A673 (cell line): ENCODE measurements around the gene RFTN1. TPM values are rescaled to one million over a fixed set of nuclear protein-coding genes. Genes with fewer than 3 reads are reported as not detected.

Source experiments
- BruUV-seq: library from RNA; stranded (reverse); fragments of 400-500 nt; replicated peaks from 2 replicates; lab custom pipeline; 2021; lab: Mats Ljungman, UMichigan
- CTCF ChIA-PET: fragments of 300-600 bp; sonication (Branson Sonifier 250); formaldehyde crosslinking; loops from one replicate; lab custom pipeline; 2022; ENCODE audit warnings: antibody characterized with exemption; lab: Charles Lee
- POLR2A ChIA-PET: fragments of 300-600 bp; sonication (Branson Sonifier 250); formaldehyde crosslinking; loops from one replicate; lab custom pipeline; 2022; ENCODE audit warnings: antibody characterized with exemption; ENCODE audit not compliant: low non-redundant PET; lab: Charles Lee
- DNase-seq: peaks from one replicate; pipeline ENCODE4 v3.0.0-alpha.2; 2015; ENCODE audit warnings: low spot score
- H3K27ac ChIP-seq: fragments of 200-600 bp; sonication (generic); 2 replicates; pipeline ENCODE4 v1.5.1; 2016; ENCODE audit warnings: mixed run types, low read depth, mild to moderate bottlenecking, mixed read lengths, antibody characterized with exemption, low read length; ENCODE audit not compliant: poor library complexity, severe bottlenecking
- H3K27me3 ChIP-seq: fragments of 200-600 bp; sonication (generic); replicated peaks from 2 replicates; pipeline ENCODE4 v1.6.1; 2017; ENCODE audit warnings: mixed run types, low read depth, mild to moderate bottlenecking, mixed read lengths, antibody characterized with exemption, low read length; ENCODE audit not compliant: insufficient read depth, poor library complexity
- H3K36me3 ChIP-seq: fragments of 200-600 bp; sonication (generic); 2 replicates; pipeline ENCODE4 v1.6.1; 2016; ENCODE audit warnings: mixed run types, mild to moderate bottlenecking, mixed read lengths, antibody characterized with exemption, low read length; ENCODE audit not compliant: insufficient read depth, poor library complexity, severe bottlenecking
- H3K4me1 ChIP-seq: fragments of 200-600 bp; sonication (generic); 2 replicates; pipeline ENCODE4 v1.6.1; 2017; ENCODE audit warnings: mixed run types, mild to moderate bottlenecking, mixed read lengths, antibody characterized with exemption, low read length; ENCODE audit not compliant: insufficient read depth, poor library complexity, severe bottlenecking
- H3K4me3 ChIP-seq: fragments of 200-600 bp; sonication (generic); 2 replicates; pipeline ENCODE4 v1.5.1; 2016; ENCODE audit warnings: low read depth, mixed run types, mild to moderate bottlenecking, mixed read lengths, low read length; ENCODE audit not compliant: poor library complexity, severe bottlenecking
- H3K9me3 ChIP-seq: fragments of 200-600 bp; sonication (generic); 2 replicates; pipeline ENCODE4 v1.6.1; 2016; ENCODE audit warnings: mixed run types, low read depth, mild to moderate bottlenecking, mixed read lengths, antibody characterized with exemption, low read length; ENCODE audit not compliant: poor library complexity, severe bottlenecking
- EZH2 ChIP-seq: fragments of 200-600 bp; sonication (generic); IDR thresholded peaks from 2 replicates; pipeline ENCODE4 v1.6.1; 2017; ENCODE audit warnings: borderline replicate concordance, low read depth, mild to moderate bottlenecking, mixed read lengths, antibody characterized with exemption, low read length; ENCODE audit not compliant: poor library complexity, severe bottlenecking
- intact Hi-C: fragments of 100-400 bp; cut with micrococcal nuclease; formaldehyde crosslinking; loops from one replicate; pipeline ENCODE4 v1.10.0; 2022; ENCODE audit not compliant: unreplicated experiment
- total RNA-seq: library from RNA; stranded (reverse); gene quantifications from 2 replicates; pipeline ENCODE4 v1.2.3, GENCODE V29; 2021
- TF ChIP-seq, protein P1 (sequence below): fragments of 300-800, 200-600 bp; sonication (generic); conservative IDR thresholded peaks from 2 replicates; pipeline ENCODE4 v1.5.1; 2017; ENCODE audit warnings: low read depth, mild to moderate bottlenecking, antibody characterized with exemption, low read length, moderate library complexity, mixed read lengths

Gene RFTN1
- total RNA-seq, 1 experiment from 2014 or later, result 0.60 TPM

DNA sequence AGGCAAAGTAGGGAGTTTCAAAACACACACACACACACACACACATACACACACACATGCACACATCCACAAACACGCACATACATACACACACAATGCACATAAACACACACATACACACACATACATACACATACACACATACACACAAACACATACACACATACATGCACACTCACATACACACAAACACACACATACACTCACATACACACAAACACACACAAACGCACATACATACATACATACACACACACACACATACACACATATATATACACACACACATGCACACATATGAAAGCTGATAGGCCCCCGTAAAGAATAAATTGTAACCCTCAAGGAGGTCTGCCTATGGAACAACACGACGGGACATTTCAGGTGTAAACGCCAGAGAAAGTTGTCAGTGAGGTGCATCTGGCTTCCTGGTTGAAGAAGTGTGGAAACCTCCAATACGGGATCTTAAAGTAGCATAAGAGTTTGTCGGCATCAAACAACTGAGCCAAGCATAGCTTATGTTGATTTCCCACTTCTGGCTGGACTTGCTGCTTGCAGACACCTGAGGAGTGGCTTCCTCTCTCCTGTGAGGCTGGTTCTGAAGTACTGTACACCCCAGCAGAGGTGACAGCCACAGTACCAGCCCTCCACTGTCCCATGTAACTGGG, 5.8 kb downstream of the RFTN1 start:
- peaks cover 22% of the 10 kb centered on the region for H3K27me3 ChIP-seq
- H3K36me3 ChIP-seq, result no peaks in the 10 kb centered on the region
- TF ChIP-seq, protein P1, sequence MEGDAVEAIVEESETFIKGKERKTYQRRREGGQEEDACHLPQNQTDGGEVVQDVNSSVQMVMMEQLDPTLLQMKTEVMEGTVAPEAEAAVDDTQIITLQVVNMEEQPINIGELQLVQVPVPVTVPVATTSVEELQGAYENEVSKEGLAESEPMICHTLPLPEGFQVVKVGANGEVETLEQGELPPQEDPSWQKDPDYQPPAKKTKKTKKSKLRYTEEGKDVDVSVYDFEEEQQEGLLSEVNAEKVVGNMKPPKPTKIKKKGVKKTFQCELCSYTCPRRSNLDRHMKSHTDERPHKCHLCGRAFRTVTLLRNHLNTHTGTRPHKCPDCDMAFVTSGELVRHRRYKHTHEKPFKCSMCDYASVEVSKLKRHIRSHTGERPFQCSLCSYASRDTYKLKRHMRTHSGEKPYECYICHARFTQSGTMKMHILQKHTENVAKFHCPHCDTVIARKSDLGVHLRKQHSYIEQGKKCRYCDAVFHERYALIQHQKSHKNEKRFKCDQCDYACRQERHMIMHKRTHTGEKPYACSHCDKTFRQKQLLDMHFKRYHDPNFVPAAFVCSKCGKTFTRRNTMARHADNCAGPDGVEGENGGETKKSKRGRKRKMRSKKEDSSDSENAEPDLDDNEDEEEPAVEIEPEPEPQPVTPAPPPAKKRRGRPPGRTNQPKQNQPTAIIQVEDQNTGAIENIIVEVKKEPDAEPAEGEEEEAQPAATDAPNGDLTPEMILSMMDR, result no peak
- no peak for TF ChIP-seq EZH2
- DNase-seq, result no peak
- H3K27ac ChIP-seq, result no peak overlapping the region
- ChIA-PET CTCF (no interaction called here), POLR2A (no interaction called here)
- intact Hi-C loops, result no loop called here
- no peaks in the 10 kb centered on the region for H3K4me1 ChIP-seq
- H3K4me3 ChIP-seq, result no peak overlapping the region
- BruUV-seq, result no TSS peak
- no peaks in the 10 kb centered on the region for H3K9me3 ChIP-seq

DNA sequence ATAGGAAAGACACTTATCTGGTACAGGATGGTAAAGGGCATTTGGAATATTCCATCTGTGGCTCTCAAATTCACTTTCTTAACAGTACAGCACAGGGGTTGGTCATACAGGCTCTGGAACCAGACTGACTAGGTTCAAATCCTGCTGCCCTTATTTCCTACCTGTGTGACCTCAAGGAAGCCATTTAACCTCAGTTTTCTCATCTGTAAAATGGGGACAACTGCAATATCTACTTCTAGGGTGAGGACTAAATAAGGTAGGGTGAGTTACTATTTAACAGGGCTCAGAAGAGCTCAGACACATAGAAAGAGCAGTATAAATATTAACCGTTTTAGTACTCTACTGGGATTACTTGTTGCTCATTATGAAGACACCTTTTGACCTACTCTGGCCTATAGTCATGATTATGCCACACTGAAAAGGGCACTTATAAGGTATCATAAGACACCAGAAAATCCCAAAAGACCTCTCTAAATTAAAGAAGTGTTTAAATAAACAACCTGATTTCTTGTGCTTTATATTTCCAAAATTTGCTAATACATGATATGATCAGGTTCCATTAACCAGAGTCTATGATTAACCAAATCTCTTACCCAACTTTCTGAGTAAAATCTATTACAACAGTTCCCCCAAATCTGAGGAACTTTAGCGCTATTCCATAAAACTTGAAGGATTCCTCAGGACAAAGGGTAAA, 6.5 kb downstream of the RFTN1 start:
- Histone ChIP-seq H3K9me3 (no peaks in the 10 kb centered on the region), H3K4me3 (no peak overlapping the region), H3K4me1 (no peaks in the 10 kb centered on the region), H3K36me3 (no peaks in the 10 kb centered on the region), H3K27me3 (peaks cover 20% of the 10 kb centered on the region), H3K27ac (no peak overlapping the region)
- intact Hi-C loops, result no loop called here
- CTCF ChIA-PET, result no interaction called here
- no peak for DNase-seq
- TF ChIP-seq, protein P1, result no peak
- TF ChIP-seq EZH2, result no peak
- BruUV-seq, result no TSS peak
- POLR2A ChIA-PET, result no interaction called here

DNA sequence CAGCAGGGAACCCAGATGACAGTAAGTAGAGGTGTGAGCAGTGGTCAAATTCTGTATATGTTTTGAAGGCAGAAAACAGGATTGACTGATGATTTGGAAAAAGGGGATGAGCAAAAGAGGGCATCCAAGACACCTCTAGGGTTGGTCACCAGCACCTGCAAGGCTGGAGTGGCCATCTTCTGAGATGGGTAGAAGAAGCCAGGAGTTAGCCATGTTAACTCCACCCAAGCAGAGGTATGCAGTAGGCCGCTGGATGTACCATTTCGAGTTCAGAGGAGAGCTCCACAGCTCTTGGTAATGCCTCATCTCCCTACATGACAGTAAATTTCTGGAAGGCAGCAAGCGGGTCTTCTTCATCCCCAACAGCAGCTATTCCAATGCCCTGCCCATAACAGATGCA, 7.0 kb downstream of the RFTN1 start:
- H3K4me3 ChIP-seq, result no peak overlapping the region
- no TSS peak for BruUV-seq
- H3K4me1 ChIP-seq, result no peaks in the 10 kb centered on the region
- ChIA-PET POLR2A (no interaction called here), CTCF (no interaction called here)
- intact Hi-C loops, result no loop called here
- no peaks in the 10 kb centered on the region for H3K9me3 ChIP-seq
- TF ChIP-seq, protein P1, result no peak
- no peak for TF ChIP-seq EZH2
- no peak for DNase-seq
- no peak overlapping the region for H3K27ac ChIP-seq
- H3K27me3 ChIP-seq, result peaks cover 17% of the 10 kb centered on the region
- H3K36me3 ChIP-seq, result no peaks in the 10 kb centered on the region
